OCI-LY7 (cell line): Measurements from ENCODE around the gene C3orf20. TPM values are rescaled to one million over a fixed set of nuclear protein-coding genes. Genes with fewer than 3 reads are reported as not detected.

Experiments
- BruUV-seq: library from RNA; stranded (reverse); fragments of 400-500 nt; replicated peaks from 2 replicates; lab custom pipeline; 2021; lab: Mats Ljungman, UMichigan
- CTCF ChIA-PET: fragments of 300-600 bp; sonication (Branson Sonifier 250); formaldehyde crosslinking; loops from one replicate; lab custom pipeline; 2022; ENCODE audit warnings: antibody characterized with exemption; ENCODE audit not compliant: unreplicated experiment; lab: Charles Lee
- POLR2A ChIA-PET: fragments of 300-600 bp; sonication (Branson Sonifier 250); formaldehyde crosslinking; loops from one replicate; lab custom pipeline; 2022; ENCODE audit warnings: antibody characterized with exemption; lab: Charles Lee
- DNase-seq: peaks from one replicate; pipeline ENCODE4 v3.0.0-alpha.2; 2015; ENCODE audit warnings: low spot score
- H2AFZ ChIP-seq: fragments of 200-600 bp; sonication (generic), shearing (Covaris generic); 2 replicates; pipeline ENCODE4 v1.6.1; 2014; ENCODE audit warnings: mild to moderate bottlenecking, antibody characterized with exemption, low read length, moderate library complexity
- H3K27ac ChIP-seq: fragments of 200-600 bp; sonication (generic); 2 replicates; pipeline ENCODE4 v1.5.1; 2014; ENCODE audit warnings: mixed run types, low read depth, mild to moderate bottlenecking, moderate library complexity, low read length, inconsistent platforms; ENCODE audit not compliant: poor library complexity, severe bottlenecking
- H3K36me3 ChIP-seq: fragments of 200-600 bp; sonication (generic); 2 replicates; pipeline ENCODE4 v1.6.1; 2014; ENCODE audit warnings: mild to moderate bottlenecking, antibody characterized with exemption, low read length, moderate library complexity, mixed read lengths; ENCODE audit not compliant: insufficient read depth
- H3K4me1 ChIP-seq: fragments of 200-600 bp; sonication (generic); 2 replicates; pipeline ENCODE4 v1.5.1; 2014; ENCODE audit warnings: mild to moderate bottlenecking, low read length; ENCODE audit not compliant: insufficient read depth, poor library complexity, severe bottlenecking
- H3K4me2 ChIP-seq: fragments of 200-600 bp; sonication (generic); 2 replicates; pipeline ENCODE4 v1.6.1; 2014; ENCODE audit warnings: mild to moderate bottlenecking, low read length
- H3K4me3 ChIP-seq: fragments of 200-600 bp; sonication (generic); 2 replicates; pipeline ENCODE4 v1.5.1; 2014; ENCODE audit warnings: mild to moderate bottlenecking, low read depth, low read length; ENCODE audit not compliant: poor library complexity, severe bottlenecking
- H3K79me2 ChIP-seq: fragments of 200-600 bp; sonication (generic); 2 replicates; pipeline ENCODE4 v1.6.1; 2016; ENCODE audit warnings: low read depth, mild to moderate bottlenecking, low read length, moderate library complexity, mixed read lengths; ENCODE audit not compliant: insufficient read depth
- H3K9me2 ChIP-seq: fragments of 200-600 bp; sonication (generic); 2 replicates; pipeline ENCODE4 v1.6.1; 2016; ENCODE audit warnings: mild to moderate bottlenecking, low read length, mixed read lengths; ENCODE audit not compliant: insufficient read depth
- H3K9me3 ChIP-seq: fragments of 200-600 bp; sonication (generic); 2 replicates; pipeline ENCODE4 v1.6.1; 2014; ENCODE audit warnings: mild to moderate bottlenecking, mixed run types, low read length, mixed read lengths
- H4K20me1 ChIP-seq: fragments of 200-600 bp; sonication (generic); 2 replicates; pipeline ENCODE4 v1.6.1; 2014; ENCODE audit warnings: mild to moderate bottlenecking, antibody characterized with exemption, low read length, moderate library complexity, mixed read lengths; ENCODE audit not compliant: insufficient read depth
- EZH2phosphoT487 ChIP-seq: fragments of 200-600 bp; sonication (generic); IDR thresholded peaks from 2 replicates; pipeline ENCODE4 v1.6.1; 2018; ENCODE audit warnings: low read depth, borderline replicate concordance, mild to moderate bottlenecking, mixed run types, antibody characterized with exemption, low read length, moderate library complexity, mixed read lengths
- intact Hi-C: fragments of 100-400 bp; cut with micrococcal nuclease; formaldehyde crosslinking; loops from one replicate; pipeline ENCODE4 v1.10.0; 2022; ENCODE audit not compliant: unreplicated experiment
- total RNA-seq, 2 experiments: library from RNA; depleted of rRNA in 1 of 2; stranded (reverse); fragments of >200 nt in 1 of 2; shearing (Covaris generic) in 1 of 2; gene quantifications; 2 replicates each; pipeline ENCODE4 v1.2.3, GENCODE V29; 2014 to 2022
- TF ChIP-seq, protein P1 (sequence below): fragments of 200-600 bp; sonication (generic); conservative IDR thresholded peaks from 2 replicates; pipeline ENCODE4 v1.5.1; 2014; ENCODE audit warnings: mild to moderate bottlenecking, antibody characterized with exemption, low read length, moderate library complexity, mixed read lengths

The C3orf20 gene
- total RNA-seq, 2 experiments from 2014 or later = 2.2 to 2.7 TPM

DNA sequence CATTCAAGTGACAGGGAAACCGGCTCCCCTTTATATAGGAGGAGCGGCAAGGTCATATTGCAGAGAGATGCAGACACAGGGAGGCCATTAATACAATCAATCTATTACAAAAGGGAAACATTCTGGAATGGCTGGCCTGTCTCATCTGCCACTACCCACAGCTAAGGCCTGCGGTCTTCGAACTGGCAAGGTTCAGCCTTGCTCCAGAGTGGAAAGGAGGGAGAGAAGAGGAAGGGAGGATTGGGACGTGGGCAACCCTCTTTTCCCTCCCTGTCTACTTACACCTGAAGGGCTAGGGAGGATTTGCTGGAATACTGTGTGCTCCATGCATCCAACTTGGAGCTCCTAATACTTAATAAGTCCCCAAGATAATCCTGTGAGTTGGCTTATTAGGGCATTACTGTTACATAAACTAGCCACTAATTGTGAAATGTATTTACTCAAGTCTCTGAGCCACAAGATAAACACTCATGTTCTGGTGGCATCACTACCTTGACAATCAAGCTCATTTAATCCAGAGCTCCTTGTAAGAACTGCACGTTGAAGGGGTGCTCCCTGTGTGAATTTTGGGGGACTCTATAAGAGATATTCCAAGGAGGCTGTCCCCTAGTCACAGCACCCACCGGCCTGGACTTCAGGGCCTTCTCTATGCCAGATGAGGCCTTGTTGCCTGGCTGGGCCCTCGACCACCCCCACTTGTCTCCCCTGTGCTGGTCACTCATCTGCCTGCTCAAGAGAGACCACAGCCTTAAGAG, 43.1 kb upstream of the C3orf20 start:
- H3K36me3 ChIP-seq = no peaks in the 10 kb centered on the region
- POLR2A ChIA-PET = interaction anchor here (1.4 kb wide), 1 partner anchor 9 kb away, joined by 4 read pairs; no protein-coding TSS in a partner anchor
- intact Hi-C loops = no loop called here
- TF ChIP-seq EZH2phosphoT487 = no peak
- TF ChIP-seq, protein P1, sequence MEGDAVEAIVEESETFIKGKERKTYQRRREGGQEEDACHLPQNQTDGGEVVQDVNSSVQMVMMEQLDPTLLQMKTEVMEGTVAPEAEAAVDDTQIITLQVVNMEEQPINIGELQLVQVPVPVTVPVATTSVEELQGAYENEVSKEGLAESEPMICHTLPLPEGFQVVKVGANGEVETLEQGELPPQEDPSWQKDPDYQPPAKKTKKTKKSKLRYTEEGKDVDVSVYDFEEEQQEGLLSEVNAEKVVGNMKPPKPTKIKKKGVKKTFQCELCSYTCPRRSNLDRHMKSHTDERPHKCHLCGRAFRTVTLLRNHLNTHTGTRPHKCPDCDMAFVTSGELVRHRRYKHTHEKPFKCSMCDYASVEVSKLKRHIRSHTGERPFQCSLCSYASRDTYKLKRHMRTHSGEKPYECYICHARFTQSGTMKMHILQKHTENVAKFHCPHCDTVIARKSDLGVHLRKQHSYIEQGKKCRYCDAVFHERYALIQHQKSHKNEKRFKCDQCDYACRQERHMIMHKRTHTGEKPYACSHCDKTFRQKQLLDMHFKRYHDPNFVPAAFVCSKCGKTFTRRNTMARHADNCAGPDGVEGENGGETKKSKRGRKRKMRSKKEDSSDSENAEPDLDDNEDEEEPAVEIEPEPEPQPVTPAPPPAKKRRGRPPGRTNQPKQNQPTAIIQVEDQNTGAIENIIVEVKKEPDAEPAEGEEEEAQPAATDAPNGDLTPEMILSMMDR = no peak
- H3K4me3 ChIP-seq = no peak overlapping the region
- no peak for DNase-seq
- H3K27ac ChIP-seq = no peak overlapping the region
- H4K20me1 ChIP-seq = no peaks in the 10 kb centered on the region
- H3K79me2 ChIP-seq = no peaks in the 10 kb centered on the region
- no peak overlapping the region for H2AFZ ChIP-seq
- no TSS peak for BruUV-seq
- H3K4me1 ChIP-seq = no peaks in the 10 kb centered on the region
- H3K9me3 ChIP-seq = no peaks in the 10 kb centered on the region
- CTCF ChIA-PET = interaction anchor here (1.0 to 1.5 kb wide), 2 partner anchors 150 kb away, joined by 4 to 5 read pairs; no protein-coding TSS in a partner anchor
- H3K9me2 ChIP-seq = no peaks in the 10 kb centered on the region
- no peak overlapping the region for H3K4me2 ChIP-seq

DNA sequence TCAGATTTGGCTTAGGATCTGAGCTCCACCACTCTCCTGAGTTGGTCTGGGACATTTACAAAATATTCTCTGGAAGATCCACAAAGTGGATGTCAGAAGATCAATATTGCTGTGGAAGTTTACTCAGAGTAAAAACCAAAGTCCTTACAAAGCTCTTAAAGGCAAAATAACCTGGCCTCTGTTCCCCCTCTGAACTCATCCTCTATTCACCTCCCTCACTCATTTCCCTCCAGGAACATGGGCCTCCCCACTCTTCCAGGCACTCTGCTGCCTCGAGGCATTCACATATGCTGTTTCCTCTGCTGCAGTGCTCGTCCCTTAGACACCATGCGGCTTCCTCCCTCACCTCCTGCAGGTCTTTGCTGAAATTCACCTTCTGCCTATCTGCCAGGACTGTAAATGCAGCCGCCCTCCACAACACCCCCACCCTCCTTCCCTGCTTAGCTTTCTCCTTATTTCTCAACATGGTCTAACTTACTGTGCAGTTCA, 42.5 kb upstream of the C3orf20 start:
- CTCF ChIA-PET = interaction anchor here (1.0 kb wide), 1 partner anchor 149 kb away, joined by 4 read pairs; no protein-coding TSS in a partner anchor
- Histone ChIP-seq H3K4me2 (no peak overlapping the region), H4K20me1 (no peaks in the 10 kb centered on the region), H2AFZ (no peak overlapping the region), H3K9me2 (no peaks in the 10 kb centered on the region), H3K27ac (no peak overlapping the region), H3K9me3 (no peaks in the 10 kb centered on the region), H3K4me1 (no peaks in the 10 kb centered on the region), H3K79me2 (no peaks in the 10 kb centered on the region), H3K36me3 (no peaks in the 10 kb centered on the region), H3K4me3 (no peak overlapping the region)
- TF ChIP-seq EZH2phosphoT487 = no peak
- TF ChIP-seq, protein P1 = no peak
- POLR2A ChIA-PET = interaction anchor here (0.7 to 1.4 kb wide), 2 partner anchors 9 to 281 kb away, joined by 4 read pairs; no protein-coding TSS in a partner anchor
- DNase-seq = no peak
- BruUV-seq = no TSS peak
- intact Hi-C loops = no loop called here

DNA sequence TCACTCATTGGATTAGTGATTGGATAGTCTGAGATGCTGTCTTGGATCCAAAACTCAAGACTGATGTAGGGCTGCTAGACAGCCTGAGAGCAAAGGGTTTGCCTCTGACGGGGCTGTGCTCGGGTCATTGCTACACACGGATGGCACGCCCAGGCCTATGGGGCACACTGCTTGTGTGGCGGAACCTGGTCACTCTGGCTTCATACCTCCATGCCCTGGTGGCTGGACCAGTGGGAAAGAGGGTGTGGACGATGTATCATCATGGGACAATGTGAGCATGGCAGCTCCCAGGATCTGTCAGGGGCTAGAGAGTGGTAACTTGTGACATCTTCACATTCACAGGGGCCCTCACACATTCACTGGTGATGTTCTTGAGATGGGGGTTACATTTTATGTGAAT, 41.5 kb upstream of the C3orf20 start:
- TF ChIP-seq, protein P1 = no peak
- TF ChIP-seq EZH2phosphoT487 = no peak
- no TSS peak for BruUV-seq
- Histone ChIP-seq H3K36me3 (no peaks in the 10 kb centered on the region), H3K4me3 (no peak overlapping the region), H3K9me3 (no peaks in the 10 kb centered on the region), H3K4me1 (no peaks in the 10 kb centered on the region), H2AFZ (no peak overlapping the region), H3K4me2 (no peak overlapping the region), H3K9me2 (no peaks in the 10 kb centered on the region), H3K79me2 (no peaks in the 10 kb centered on the region), H3K27ac (no peak overlapping the region), H4K20me1 (no peaks in the 10 kb centered on the region)
- intact Hi-C loops = no loop called here
- ChIA-PET POLR2A (no interaction called here), CTCF (no interaction called here)
- no peak for DNase-seq
